PC-9 (cell line): ENCODE measurements around the gene FANK1. TPM values are rescaled to one million over a fixed set of nuclear protein-coding genes. Genes with fewer than 3 reads are reported as not detected.

Source experiments
- BruUV-seq: library from RNA; stranded (reverse); fragments of 400-500 nt; replicated peaks from 2 replicates; lab custom pipeline; 2021; lab: Mats Ljungman, UMichigan
- CTCF ChIA-PET: fragments of 300-600 bp; sonication (Branson Sonifier 250); formaldehyde crosslinking; loops from one replicate; lab custom pipeline; 2022; ENCODE audit warnings: antibody characterized with exemption; lab: Charles Lee
- POLR2A ChIA-PET: fragments of 300-600 bp; sonication (Branson Sonifier 250); formaldehyde crosslinking; loops from one replicate; lab custom pipeline; 2022; ENCODE audit warnings: antibody characterized with exemption; ENCODE audit not compliant: unreplicated experiment; lab: Charles Lee
- DNase-seq, 2 experiments: peaks; one replicate each; pipeline versions ENCODE4 v3.0.0 to v3.0.0-alpha.2; 2015 to 2022; ENCODE audit warnings: mixed read lengths in 1 of 2
- H2AFZ ChIP-seq: fragments of 200-600 bp; sonication (generic); 2 replicates; pipeline ENCODE4 v1.8.1; 2017; ENCODE audit warnings: antibody characterized with exemption
- H3F3A ChIP-seq: fragments of 200-600 bp; sonication (generic); 2 replicates; pipeline ENCODE4 v1.8.1; 2017; ENCODE audit warnings: antibody characterized with exemption, mild to moderate bottlenecking, low read depth; ENCODE audit not compliant: insufficient read depth
- H3K27ac ChIP-seq: fragments of 200-600 bp; sonication (generic); 2 replicates; pipeline ENCODE4 v1.6.1; 2016; ENCODE audit warnings: mixed run types
- H3K27me3 ChIP-seq: fragments of 200-600 bp; sonication (generic); 2 replicates; pipeline ENCODE4 v1.6.1; 2016; ENCODE audit warnings: low read depth, mixed run types; ENCODE audit not compliant: insufficient read depth
- H3K36me3 ChIP-seq: fragments of 200-600 bp; sonication (generic); 2 replicates; pipeline ENCODE4 v1.6.1; 2016; ENCODE audit warnings: low read depth, mixed run types
- H3K4me1 ChIP-seq: fragments of 200-600 bp; sonication (generic); replicated peaks from 2 replicates; pipeline ENCODE4 v1.6.1; 2016; ENCODE audit warnings: mixed run types; ENCODE audit not compliant: insufficient read depth
- H3K4me2 ChIP-seq: fragments of 200-600 bp; sonication (generic); 2 replicates; pipeline ENCODE4 v1.6.1; 2017; ENCODE audit warnings: mixed run types
- H3K4me3 ChIP-seq: fragments of 200-600 bp; sonication (generic); 2 replicates; pipeline ENCODE4 v1.6.1; 2016; ENCODE audit warnings: mixed run types
- H3K79me2 ChIP-seq: fragments of 200-600 bp; sonication (generic); 2 replicates; pipeline ENCODE4 v1.6.1; 2017; ENCODE audit warnings: low read depth, mixed run types
- H3K9me2 ChIP-seq: fragments of 200-600 bp; sonication (generic); 2 replicates; pipeline ENCODE4 v1.8.1; 2017; ENCODE audit warnings: mild to moderate bottlenecking; ENCODE audit not compliant: insufficient read depth
- H3K9me3 ChIP-seq: fragments of 200-600 bp; sonication (generic); 2 replicates; pipeline ENCODE4 v1.8.1; 2016; ENCODE audit warnings: low read depth; ENCODE audit not compliant: insufficient read depth
- H4K20me1 ChIP-seq: fragments of 200-600 bp; sonication (generic); 2 replicates; pipeline ENCODE4 v1.8.1; 2017; ENCODE audit not compliant: insufficient read depth
- CTCF ChIP-seq: fragments of 200-600 bp; sonication (generic); conservative IDR thresholded peaks from 2 replicates; pipeline ENCODE4 v1.6.1; 2017; ENCODE audit warnings: mixed run types, antibody characterized with exemption, mild to moderate bottlenecking, moderate library complexity
- EZH2 ChIP-seq: fragments of 200-600 bp; sonication (generic); IDR thresholded peaks from 2 replicates; pipeline ENCODE4 v1.8.0; 2017; ENCODE audit warnings: antibody characterized with exemption, low read depth
- intact Hi-C: fragments of 100-400 bp; cut with micrococcal nuclease; formaldehyde crosslinking; loops from one replicate; pipeline ENCODE4 v1.10.0; 2022; ENCODE audit not compliant: unreplicated experiment
- total RNA-seq: library from RNA; stranded (reverse); gene quantifications from 2 replicates; pipeline ENCODE4 v1.2.3, GENCODE V29; 2021

Gene FANK1
- total RNA-seq, 1 experiment from 2014 or later = 21.4 TPM

- H3K79me2 ChIP-seq = no peaks in the 10 kb centered on the region
- no peaks in the 10 kb centered on the region for H3F3A ChIP-seq
- no TSS peak for BruUV-seq
- no peaks in the 10 kb centered on the region for H4K20me1 ChIP-seq
- no peaks in the 10 kb centered on the region for H3K27me3 ChIP-seq
- intact Hi-C loops = no loop called here
- POLR2A ChIA-PET = no interaction called here
- peaks cover 21% of the 10 kb centered on the region for H3K4me1 ChIP-seq
- no peak overlapping the region for H2AFZ ChIP-seq
- no peak for DNase-seq
- TF ChIP-seq CTCF (no peak), EZH2 (no peak)
- H3K4me2 ChIP-seq = no peak overlapping the region
- H3K9me2 ChIP-seq = no peaks in the 10 kb centered on the region
- H3K4me3 ChIP-seq = no peak overlapping the region
- CTCF ChIA-PET = no interaction called here
- H3K36me3 ChIP-seq = no peaks in the 10 kb centered on the region
- H3K27ac ChIP-seq = no peak overlapping the region
- H3K9me3 ChIP-seq = no peaks in the 10 kb centered on the region
These were observed 161.1 kb downstream of the FANK1 start for GRCh38 chr10:126057494-126057893.

GRCh38 chr10:126058104-126058503, 161.7 kb downstream of the FANK1 start:
- CTCF ChIA-PET = interaction anchor here (0.6 kb wide), 1 partner anchor 80 kb away, joined by 3 read pairs; no protein-coding TSS in a partner anchor
- TF ChIP-seq EZH2 = no peak
- TF ChIP-seq CTCF = no peak
- peaks cover 6% of the 10 kb centered on the region; the same call in 1 of the 2 replicates for H3F3A ChIP-seq

GRCh38 chr10:126058507-126058906, 162.1 kb downstream of the FANK1 start:
- Histone ChIP-seq H2AFZ (no peak overlapping the region), H3K9me3 (no peaks in the 10 kb centered on the region), H3K4me3 (no peak overlapping the region), H3K4me2 (no peak overlapping the region), H3K27me3 (no peaks in the 10 kb centered on the region), H3K79me2 (no peaks in the 10 kb centered on the region), H3K9me2 (no peaks in the 10 kb centered on the region), H3K4me1 (peaks cover 31% of the 10 kb centered on the region), H3F3A (peaks cover 10% of the 10 kb centered on the region; the same call in 1 of the 2 replicates), H4K20me1 (no peaks in the 10 kb centered on the region), H3K27ac (no peak overlapping the region), H3K36me3 (no peaks in the 10 kb centered on the region)
- CTCF ChIA-PET = interaction anchor here (0.6 kb wide), 1 partner anchor 79 kb away, joined by 3 read pairs; no protein-coding TSS in a partner anchor
- intact Hi-C loops = no loop called here
- BruUV-seq = no TSS peak
- DNase-seq = no peak
- TF ChIP-seq EZH2 = no peak
- no peak for TF ChIP-seq CTCF
- POLR2A ChIA-PET = no interaction called here

More at GRCh38 chr10:126058104-126058503, 161.7 kb downstream of the FANK1 start:
- no peak for DNase-seq
- intact Hi-C loops = no loop called here
- no peak overlapping the region for H3K27ac ChIP-seq
- no peaks in the 10 kb centered on the region for H4K20me1 ChIP-seq
- H3K9me2 ChIP-seq = no peaks in the 10 kb centered on the region
- no peaks in the 10 kb centered on the region for H3K36me3 ChIP-seq
- no peaks in the 10 kb centered on the region for H3K9me3 ChIP-seq
- H3K4me2 ChIP-seq = no peak overlapping the region
- no peak overlapping the region for H2AFZ ChIP-seq
- POLR2A ChIA-PET = no interaction called here
- H3K4me1 ChIP-seq = peaks cover 27% of the 10 kb centered on the region
- no TSS peak for BruUV-seq
- no peak overlapping the region for H3K4me3 ChIP-seq
- H3K79me2 ChIP-seq = no peaks in the 10 kb centered on the region
- H3K27me3 ChIP-seq = no peaks in the 10 kb centered on the region

Other genes with a start within 250 kb of the FANK1 start
- 1.1 and 1.2 TPM in 2 replicates for gene TEX36, start 213.4 kb upstream of the FANK1 start, total RNA-seq
- 12.8 and 21.7 TPM in 2 replicates for gene EDRF1, start 176.9 kb upstream of the FANK1 start, total RNA-seq
- gene MMP21, start 120.7 kb upstream of the FANK1 start, total RNA-seq = not detected in 2 replicates
- gene UROS, start 73.3 kb upstream of the FANK1 start, total RNA-seq = 35.1 and 40.1 TPM in 2 replicates
- 35.2 and 46.0 TPM in 2 replicates for gene BCCIP, start 73.0 kb upstream of the FANK1 start, total RNA-seq
- 50.4 and 51.0 TPM in 2 replicates for gene DHX32, start 15.3 kb upstream of the FANK1 start, total RNA-seq